Kidney (tissue), 14 donors: ENCODE data around the gene MACROD1. TPM values are rescaled to one million over a fixed set of nuclear protein-coding genes. Genes with fewer than 3 reads are reported as not detected.

Experiments
- DNase-seq, 5 donors: peaks; one replicate each; pipeline ENCODE4 v3.0.0-alpha.2; 2013 to 2020
- FAIRE-seq: peaks from 2 replicates; lab custom pipeline; 2012; peaks lifted over from hg19 to GRCh38; lab: Jason Lieb, UNC
- H3K27ac ChIP-seq, 2 donors: one replicate each; pipeline ENCODE4 v1.7.0; 2013; ENCODE audit warnings: low read depth in 2 of 2, low read length in 2 of 2, inconsistent platforms in 1 of 2
- H3K27me3 ChIP-seq: one replicate; pipeline ENCODE4 v1.7.1; 2013; ENCODE audit warnings: low read length, inconsistent platforms; ENCODE audit not compliant: control insufficient read depth, insufficient read depth
- H3K36me3 ChIP-seq, 3 donors: one replicate each; pipeline versions ENCODE4 v1.7.0 to v1.7.1; 2013; ENCODE audit warnings: low read length in 3 of 3, control low read depth in 1 of 3, inconsistent platforms in 1 of 3; ENCODE audit not compliant: insufficient read depth in 3 of 3, control insufficient read depth in 2 of 3
- H3K4me1 ChIP-seq, 3 donors: one replicate each; pipeline versions ENCODE4 v1.7.0 to v1.7.1; 2013; ENCODE audit warnings: low read length in 3 of 3, inconsistent platforms in 1 of 3, low read depth in 1 of 3; ENCODE audit not compliant: control insufficient read depth in 2 of 3, insufficient read depth in 2 of 3
- H3K4me3 ChIP-seq, 3 donors: one replicate each; pipeline versions ENCODE4 v1.7.0 to v1.8.1; 2013; ENCODE audit warnings: low read length in 3 of 3, control low read depth in 1 of 3, inconsistent platforms in 1 of 3
- H3K9ac ChIP-seq, 3 donors: one replicate each; pipeline versions ENCODE4 v1.7.0 to v1.7.1; 2013; ENCODE audit warnings: low read length in 3 of 3, control low read depth in 1 of 3, inconsistent platforms in 1 of 3
- H3K9me3 ChIP-seq, 3 donors: one replicate each; pipeline versions ENCODE4 v1.7.0 to v1.7.1; 2013; ENCODE audit warnings: low read length in 3 of 3, control low read depth in 1 of 3, inconsistent platforms in 1 of 3; ENCODE audit not compliant: control insufficient read depth in 2 of 3, insufficient read depth in 1 of 3
- intact Hi-C: fragments of 100-400 bp; cut with DNase I; formaldehyde crosslinking; loops from one replicate; pipeline ENCODE4 v1.11.1; 2022
- polyA plus RNA-seq: library from polyadenylated mRNA; stranded (reverse); fragments of 350-450 nt; fragmentation: Illumina TruSeq; extraction: RNeasy Lipid Tissue Mini Kit (QIAGEN cat#74804); gene quantifications from one replicate; pipeline ENCODE4 v1.2.3, GENCODE V29; 2014; ENCODE audit warnings: low read depth, low replicate concordance; ENCODE audit not compliant: insufficient read depth
- total RNA-seq: library from RNA; stranded (reverse); fragmentation: NEBNext Ultra II Directional; extraction: Animal tissue kit (Norgen Biotek cat#: 25700); gene quantifications from one replicate; pipeline ENCODE4 v1.2.1, GENCODE V29; 2021
- TF ChIP-seq, protein P1 (sequence below): IDR thresholded peaks from 3 replicates; pipeline ENCODE4 v1.5.1; 2012; ENCODE audit warnings: mild to moderate bottlenecking, moderate library complexity, borderline replicate concordance; ENCODE audit not compliant: insufficient read depth; ENCODE audit errors: extremely low read depth
- donor health status: control.
- donor health status: control.
- donor health status: control.
- donor health status: control.
- donor health status: control.
- donor health status: DM: yes; HTN: yes; CAD: no.
- donor health status: Normal renal cell carcinoma (clear cell type).

MACROD1 gene
- total and polyA plus RNA-seq, 2 donors from 2014 or later: 27.8 to 176 TPM

DNA sequence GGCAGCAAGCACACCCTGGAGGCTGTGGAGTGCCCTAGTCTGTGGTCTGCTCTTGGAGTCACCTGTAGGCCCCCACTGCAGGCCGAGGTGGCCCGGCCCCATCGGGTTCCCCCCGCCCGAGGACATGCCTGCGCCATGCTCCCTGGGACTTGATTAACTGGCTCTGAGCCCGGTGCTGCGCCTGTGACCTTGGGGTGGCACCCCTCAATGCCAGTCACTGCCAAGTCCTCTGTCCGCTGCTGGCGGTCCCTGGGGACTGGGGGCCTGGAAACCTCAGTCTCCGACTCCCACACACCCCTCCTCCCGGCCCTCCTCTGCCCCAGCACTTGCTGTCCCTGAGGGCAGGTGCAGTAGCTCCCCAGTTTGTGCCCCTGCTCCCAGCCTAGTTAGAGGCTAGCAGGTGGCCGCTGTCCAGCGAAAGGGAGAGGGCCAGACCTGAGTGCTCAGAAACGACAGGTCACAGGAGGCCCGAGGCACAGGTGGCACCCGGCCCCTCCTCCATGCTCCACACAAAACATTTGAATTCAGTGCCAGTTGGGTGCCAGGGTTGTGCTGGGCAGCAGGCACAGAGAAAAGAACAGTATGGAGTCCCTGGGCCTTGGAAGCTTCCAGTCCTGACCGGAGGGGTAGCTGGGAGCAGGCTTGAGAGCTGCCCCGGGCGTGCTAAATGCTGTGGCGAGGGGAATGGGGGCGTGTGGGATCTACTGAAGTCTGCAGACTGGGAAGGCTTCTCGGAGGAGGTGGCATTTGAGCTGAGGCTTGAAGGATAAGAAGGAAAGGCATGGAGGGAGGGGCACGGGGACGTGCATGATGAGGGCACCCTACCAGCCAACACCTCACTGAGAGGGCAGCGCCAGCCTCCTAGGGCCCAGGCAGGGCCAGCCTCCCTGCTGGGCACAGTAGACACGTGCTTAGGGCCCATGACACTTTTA, 146.5 kb downstream of the MACROD1 start:
- H3K27me3 ChIP-seq: no peaks in the 10 kb centered on the region
- no peak for FAIRE-seq
- H3K4me3 ChIP-seq: no peak overlapping the region
- H3K9me3 ChIP-seq: no peaks in the 10 kb centered on the region
- TF ChIP-seq, protein P1, sequence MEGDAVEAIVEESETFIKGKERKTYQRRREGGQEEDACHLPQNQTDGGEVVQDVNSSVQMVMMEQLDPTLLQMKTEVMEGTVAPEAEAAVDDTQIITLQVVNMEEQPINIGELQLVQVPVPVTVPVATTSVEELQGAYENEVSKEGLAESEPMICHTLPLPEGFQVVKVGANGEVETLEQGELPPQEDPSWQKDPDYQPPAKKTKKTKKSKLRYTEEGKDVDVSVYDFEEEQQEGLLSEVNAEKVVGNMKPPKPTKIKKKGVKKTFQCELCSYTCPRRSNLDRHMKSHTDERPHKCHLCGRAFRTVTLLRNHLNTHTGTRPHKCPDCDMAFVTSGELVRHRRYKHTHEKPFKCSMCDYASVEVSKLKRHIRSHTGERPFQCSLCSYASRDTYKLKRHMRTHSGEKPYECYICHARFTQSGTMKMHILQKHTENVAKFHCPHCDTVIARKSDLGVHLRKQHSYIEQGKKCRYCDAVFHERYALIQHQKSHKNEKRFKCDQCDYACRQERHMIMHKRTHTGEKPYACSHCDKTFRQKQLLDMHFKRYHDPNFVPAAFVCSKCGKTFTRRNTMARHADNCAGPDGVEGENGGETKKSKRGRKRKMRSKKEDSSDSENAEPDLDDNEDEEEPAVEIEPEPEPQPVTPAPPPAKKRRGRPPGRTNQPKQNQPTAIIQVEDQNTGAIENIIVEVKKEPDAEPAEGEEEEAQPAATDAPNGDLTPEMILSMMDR: no peak
- no peak overlapping the region for H3K9ac ChIP-seq
- no peaks in the 10 kb centered on the region for H3K36me3 ChIP-seq
- DNase-seq: no peak
- H3K27ac ChIP-seq: peak overlapping the region; percentile 34 to 60
- intact Hi-C loops: no loop called here
- peaks cover 0 to 18% (median 4%) of the 10 kb centered on the region in 3 donors for H3K4me1 ChIP-seq

DNA sequence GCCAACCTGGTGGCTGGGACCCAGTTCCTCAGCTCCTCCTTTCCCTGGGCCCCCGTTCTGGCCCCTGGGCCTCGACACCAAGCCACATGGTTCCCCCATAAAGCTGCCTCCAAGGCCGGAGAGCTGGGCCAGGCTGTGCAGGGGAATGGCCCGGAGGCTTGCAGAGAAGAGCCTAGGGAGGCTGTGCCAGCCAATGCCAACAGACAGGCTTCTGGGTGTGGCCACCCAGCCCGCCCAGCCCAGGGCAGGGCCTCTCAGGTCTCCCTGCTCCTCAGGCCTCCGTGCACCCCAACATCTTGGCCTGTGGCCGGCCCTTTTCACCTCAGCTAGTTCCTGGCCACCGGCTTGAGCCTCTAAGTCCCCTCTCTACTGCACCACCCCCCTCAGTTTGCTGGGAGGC, 147.6 kb downstream of the MACROD1 start:
- FAIRE-seq (no peak), DNase-seq (no peak)
- intact Hi-C loops: no loop called here
- no peaks in the 10 kb centered on the region for H3K36me3 ChIP-seq
- H3K9me3 ChIP-seq: no peaks in the 10 kb centered on the region
- H3K27ac ChIP-seq: peak overlapping the region in 1 of 2 donors; percentile 60
- H3K4me1 ChIP-seq: peaks cover 0 to 18% (median 4%) of the 10 kb centered on the region in 3 donors
- no peak overlapping the region for H3K9ac ChIP-seq
- no peaks in the 10 kb centered on the region for H3K27me3 ChIP-seq
- TF ChIP-seq, protein P1: no peak
- H3K4me3 ChIP-seq: no peak overlapping the region

DNA sequence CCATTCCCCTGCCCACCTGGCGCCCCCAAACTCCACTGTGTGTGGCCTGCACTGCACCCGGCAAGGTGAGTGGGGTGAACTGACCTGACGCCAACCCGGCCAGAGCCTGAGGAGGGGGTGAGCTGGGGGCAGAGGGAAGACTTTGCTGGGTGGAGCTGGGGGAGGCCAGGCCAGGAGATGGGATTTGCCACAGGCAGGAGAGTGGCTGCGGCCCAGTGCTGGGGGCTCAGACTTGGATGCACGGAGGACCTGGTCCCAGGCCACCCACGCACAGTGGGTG, 148.0 kb downstream of the MACROD1 start:
- FAIRE-seq (no peak), DNase-seq (no peak)
- intact Hi-C loops: no loop called here

More for the DNA sequence above, 148.0 kb downstream of the MACROD1 start:
- no peaks in the 10 kb centered on the region for H3K36me3 ChIP-seq
- H3K4me3 ChIP-seq: no peak overlapping the region
- H3K4me1 ChIP-seq: peaks cover 0 to 18% (median 4%) of the 10 kb centered on the region in 3 donors
- no peaks in the 10 kb centered on the region for H3K9me3 ChIP-seq
- TF ChIP-seq, protein P1: no peak
- H3K27ac ChIP-seq: no peak overlapping the region
- no peak overlapping the region for H3K9ac ChIP-seq
- no peaks in the 10 kb centered on the region for H3K27me3 ChIP-seq
